Panc1 (cell line): Measurements from ENCODE around the gene ASRGL1. TPM values are rescaled to one million over a fixed set of nuclear protein-coding genes. Genes with fewer than 3 reads are reported as not detected.
A peak's percentile ranks its signal among the peaks of the same experiment; 100 is the strongest.
"Not testable (repeated sequence)": the region's sequence is repeated elsewhere in the genome, so short reads cannot be mapped to it uniquely, and the experiment has no call there.

Experiments used
- ATAC-seq: fragments of 200-7000 bp; cut with Tn5 transposase; 2 replicates; pipeline ENCODE4 v1.9.1; 2020; ENCODE audit warnings: mild to moderate bottlenecking, moderate library complexity
- BruUV-seq: library from RNA; stranded (reverse); fragments of 400-500 nt; replicated peaks from 2 replicates; lab custom pipeline; 2021; lab: Mats Ljungman, UMichigan
- CTCF ChIA-PET: fragments of 300-600 bp; sonication (Branson Sonifier 250); formaldehyde crosslinking; loops from one replicate; lab custom pipeline; 2022; ENCODE audit warnings: antibody characterized with exemption; lab: Charles Lee
- POLR2A ChIA-PET: fragments of 300-600 bp; sonication (Branson Sonifier 250); formaldehyde crosslinking; loops from one replicate; lab custom pipeline; 2022; ENCODE audit warnings: antibody characterized with exemption; lab: Charles Lee
- DNase-seq: peaks from one replicate; pipeline ENCODE4 v3.0.0-alpha.2; 2010; ENCODE audit warnings: low read depth, low spot score
- H3K27ac ChIP-seq: 2 replicates; pipeline ENCODE4 v1.5.1; 2011; ENCODE audit warnings: mild to moderate bottlenecking, low read length, inconsistent platforms
- H3K27me3 ChIP-seq: fragments of 200-500 bp; sonication (Bioruptor generic); 2 replicates; pipeline ENCODE4 v1.6.0; 2014; ENCODE audit warnings: low read length, inconsistent platforms; ENCODE audit not compliant: control insufficient read depth, insufficient read depth
- H3K36me3 ChIP-seq: fragments of 200-500 bp; sonication (Bioruptor generic); 2 replicates; pipeline ENCODE4 v1.5.1; 2014; ENCODE audit warnings: inconsistent platforms, mild to moderate bottlenecking, low read length, moderate library complexity; ENCODE audit not compliant: control insufficient read depth, insufficient read depth
- H3K4me1 ChIP-seq: 2 replicates; pipeline ENCODE4 v1.5.1; 2011; ENCODE audit warnings: inconsistent platforms, mild to moderate bottlenecking, low read length, moderate library complexity; ENCODE audit not compliant: control insufficient read depth, insufficient read depth
- H3K4me3 ChIP-seq, 2 experiments: 2 replicates each; pipeline ENCODE4 v1.5.1; 2011 to 2012; ENCODE audit warnings: low read depth in 2 of 2, low read length in 2 of 2, mild to moderate bottlenecking in 2 of 2, inconsistent platforms in 1 of 2, moderate library complexity in 1 of 2
- H3K9me3 ChIP-seq: fragments of 200-500 bp; sonication (Bioruptor generic); 2 replicates; pipeline ENCODE4 v1.5.1; 2014; ENCODE audit warnings: low read depth, mild to moderate bottlenecking, inconsistent platforms, low read length, moderate library complexity; ENCODE audit not compliant: control insufficient read depth, insufficient read depth
- CTCF ChIP-seq: fragments of 450-650 bp; IDR thresholded peaks from 2 replicates; pipeline ENCODE4 v1.5.1; 2017; ENCODE audit warnings: mild to moderate bottlenecking
- REST ChIP-seq, 2 experiments: IDR thresholded peaks; 2 replicates each; pipeline ENCODE4 v1.6.1; 2011 to 2012; ENCODE audit warnings: low read depth in 2 of 2, control low read depth in 1 of 2, low read length in 1 of 2, mild to moderate bottlenecking in 1 of 2, moderate library complexity in 1 of 2; ENCODE audit not compliant: insufficient read depth in 1 of 2
- in situ Hi-C: cut with HindIII; loops from 2 replicates; pipeline ENCODE4 v1.10.0; 2016; ENCODE audit warnings: low sequenced_read_pairs, low pct_unique_long_range_greater_than_20kb
- intact Hi-C: fragments of 100-400 bp; cut with micrococcal nuclease; formaldehyde crosslinking; loops from one replicate; pipeline ENCODE4 v1.10.0; 2022; ENCODE audit not compliant: unreplicated experiment
- total RNA-seq: library from RNA; stranded (reverse); gene quantifications from one replicate; pipeline ENCODE4 v1.2.1, GENCODE V29; 2021; ENCODE audit not compliant: unreplicated experiment

Gene ASRGL1
- total RNA-seq, 1 experiment from 2014 or later = 43.2 TPM

DNA sequence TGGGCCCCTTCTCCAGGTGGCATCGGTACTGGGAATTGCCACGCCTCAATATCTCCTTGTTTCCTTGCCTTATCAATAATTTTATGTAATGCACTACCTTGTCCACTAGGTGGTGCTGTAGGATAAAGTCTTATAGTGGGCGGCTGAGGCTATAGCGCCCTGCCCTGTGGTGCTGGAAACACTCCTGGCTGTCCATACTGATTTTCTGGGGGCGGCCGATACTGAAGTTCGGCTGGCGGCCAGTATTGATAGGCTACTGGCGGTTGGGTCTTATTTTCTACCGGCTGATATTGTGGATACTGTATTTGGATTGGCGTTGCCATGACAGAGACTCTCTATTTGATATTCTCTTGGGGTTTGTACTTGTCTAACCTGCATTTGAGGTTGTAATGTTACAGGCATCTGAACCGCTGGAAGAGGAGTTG, 43.6 kb downstream of the ASRGL1 start:
- intact Hi-C loops, POLR2A ChIA-PET, H3K9me3 ChIP-seq, in situ Hi-C loops, H3K4me3 ChIP-seq, DNase-seq, CTCF ChIA-PET, H3K36me3 ChIP-seq, H3K27me3 ChIP-seq, BruUV-seq: not testable (repeated sequence)
- H3K27ac ChIP-seq = peak overlapping the region; percentile 34; the same call in 1 of the 2 replicates
- H3K4me1 ChIP-seq = peaks cover 15% of the 10 kb centered on the region
- TF ChIP-seq CTCF = peak; percentile 88
- peak; percentile 94 for ATAC-seq

GRCh38 chr11:62383822-62384221, 46.6 kb downstream of the ASRGL1 start:
- intact Hi-C loops (no loop called here), in situ Hi-C loops (no loop called here)
- no peak for ATAC-seq
- Histone ChIP-seq H3K4me3 (no peak overlapping the region), H3K4me1 (peaks cover 15% of the 10 kb centered on the region), H3K27ac (no peak overlapping the region), H3K9me3 (no peaks in the 10 kb centered on the region), H3K27me3 (no peaks in the 10 kb centered on the region), H3K36me3 (no peaks in the 10 kb centered on the region)
- ChIA-PET POLR2A (interaction anchor here (0.6 kb wide), 1 partner anchor 288 kb away, joined by 3 read pairs; the partner anchor contains the start of gene UQCC3), CTCF (interaction anchor here (0.7 to 0.9 kb wide), 2 partner anchors 12 to 128 kb away, joined by 3 to 4 read pairs; no protein-coding TSS in a partner anchor)
- TF ChIP-seq CTCF (no peak), REST (IDR thresholded peaks at IDR 0.05; ENCODE audit: insufficient read depth in 1 of 2, low read depth in 2 of 2, low read length in 1 of 2) (no peak)
- DNase-seq = no peak
- BruUV-seq = no TSS peak

DNA sequence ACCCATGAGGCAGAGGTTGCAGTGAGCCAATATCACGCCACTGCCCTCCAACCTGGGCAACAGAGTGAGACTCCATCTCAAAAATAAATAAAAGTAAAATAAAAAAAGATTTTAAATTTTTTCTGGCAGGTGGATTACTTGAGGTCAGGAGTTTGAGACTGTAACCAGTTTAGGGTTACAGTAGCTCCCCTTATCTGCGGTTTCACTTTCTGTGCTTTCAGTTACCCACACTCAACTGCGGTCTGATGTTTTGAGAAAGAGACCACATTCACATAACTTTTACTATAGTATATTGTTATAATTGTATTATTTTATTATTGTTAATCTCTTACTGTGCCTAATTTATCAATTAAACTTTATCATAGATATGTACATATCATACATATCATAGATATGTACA, 48.8 kb downstream of the ASRGL1 start:
- peaks cover 10% of the 10 kb centered on the region for H3K4me1 ChIP-seq
- BruUV-seq, ATAC-seq, H3K4me3 ChIP-seq, DNase-seq, H3K27me3 ChIP-seq, CTCF ChIA-PET, in situ Hi-C loops, POLR2A ChIA-PET, H3K9me3 ChIP-seq, H3K36me3 ChIP-seq, intact Hi-C loops, H3K27ac ChIP-seq: not testable (repeated sequence)
